Endothelial cell of umbilical vein (primary cell): ENCODE data around the gene NOTCH3.

Source experiments
- EZH2 ChIP-seq: IDR thresholded peaks from 2 replicates; pipeline ENCODE4 v1.6.1; 2012; ENCODE audit warnings: borderline replicate concordance, low read depth, mild to moderate bottlenecking, moderate library complexity, low read length, inconsistent platforms; ENCODE audit not compliant: severe bottlenecking
- FOS ChIP-seq: IDR thresholded peaks from 2 replicates; pipeline ENCODE4 v1.6.1; 2011; ENCODE audit warnings: mild to moderate bottlenecking, low read length, moderate library complexity, borderline replicate concordance; ENCODE audit not compliant: insufficient read depth
- GATA2 ChIP-seq: IDR thresholded peaks from 2 replicates; pipeline ENCODE4 v1.7.0; 2011; ENCODE audit warnings: low read depth, mild to moderate bottlenecking, moderate library complexity, mixed read lengths, low read length; ENCODE audit not compliant: insufficient read length, insufficient read depth
- JUN ChIP-seq: IDR thresholded peaks from 2 replicates; pipeline ENCODE4 v1.6.1; 2011; ENCODE audit warnings: borderline replicate concordance, low read depth; ENCODE audit not compliant: insufficient read length, insufficient read depth
- MYC ChIP-seq: IDR thresholded peaks from one replicate; pipeline ENCODE4 v1.6.1; 2011; ENCODE audit warnings: mild to moderate bottlenecking, low read depth, low read length
- POLR2A ChIP-seq: IDR thresholded peaks from 2 replicates; pipeline ENCODE4 v1.6.1; 2012; ENCODE audit warnings: low read depth, mild to moderate bottlenecking, control low read depth, low read length
- POLR2AphosphoS5 ChIP-seq: IDR thresholded peaks from 2 replicates; pipeline ENCODE4 v1.6.1; 2012; ENCODE audit warnings: low read depth, mild to moderate bottlenecking, control low read depth, low read length, moderate library complexity; ENCODE audit not compliant: insufficient read depth
- TF ChIP-seq, protein P1 (sequence below), 2 donors: IDR thresholded peaks; 1 replicate in 1 of 2; 2 replicates in 1 of 2; pipeline ENCODE4 v1.5.1; 2011; ENCODE audit warnings: low read length in 2 of 2, mild to moderate bottlenecking in 2 of 2, moderate library complexity in 2 of 2, control low read depth in 1 of 2, inconsistent platforms in 1 of 2, low read depth in 1 of 2; ENCODE audit not compliant: insufficient read depth in 1 of 2; ENCODE audit errors: extremely low read depth in 1 of 2
- TF ChIP-seq, protein P2 (sequence below): IDR thresholded peaks from 2 replicates; pipeline ENCODE4 v1.6.1; 2011; ENCODE audit not compliant: insufficient read depth, insufficient read length

DNA sequence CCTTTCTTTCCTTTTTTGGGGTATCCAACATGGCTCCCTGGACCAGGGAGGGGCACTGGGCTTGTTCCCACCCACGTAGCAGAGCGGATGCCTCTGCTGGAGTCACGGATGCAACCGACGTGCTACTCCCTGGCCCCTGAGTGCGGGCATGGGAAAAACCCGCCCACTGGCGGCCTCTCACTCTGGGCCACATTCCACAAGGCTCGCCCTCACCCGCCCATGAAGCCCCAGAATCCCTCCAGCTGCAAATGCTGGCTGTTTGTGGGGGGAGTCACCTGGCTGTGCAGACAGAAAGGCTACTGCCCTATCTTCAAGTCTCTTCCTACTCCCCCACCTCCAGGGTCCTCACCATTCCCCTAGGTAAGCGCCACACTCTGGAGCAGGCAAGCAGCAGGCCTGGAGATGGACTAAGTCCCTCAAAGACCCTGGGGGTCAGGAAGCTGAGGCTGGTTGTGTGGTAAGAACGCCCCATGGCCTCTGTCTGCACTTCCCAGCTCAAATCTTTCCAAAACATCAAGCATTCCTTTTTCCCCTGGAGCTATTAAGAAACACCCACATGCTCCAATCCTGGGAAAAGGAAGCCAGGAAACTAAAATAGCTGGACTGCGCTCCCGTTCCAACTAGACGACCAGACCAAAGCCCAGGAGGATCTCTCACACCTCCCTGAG, 49.3 kb upstream of the NOTCH3 start:
- TF ChIP-seq JUN, result no peak
- TF ChIP-seq, protein P1, sequence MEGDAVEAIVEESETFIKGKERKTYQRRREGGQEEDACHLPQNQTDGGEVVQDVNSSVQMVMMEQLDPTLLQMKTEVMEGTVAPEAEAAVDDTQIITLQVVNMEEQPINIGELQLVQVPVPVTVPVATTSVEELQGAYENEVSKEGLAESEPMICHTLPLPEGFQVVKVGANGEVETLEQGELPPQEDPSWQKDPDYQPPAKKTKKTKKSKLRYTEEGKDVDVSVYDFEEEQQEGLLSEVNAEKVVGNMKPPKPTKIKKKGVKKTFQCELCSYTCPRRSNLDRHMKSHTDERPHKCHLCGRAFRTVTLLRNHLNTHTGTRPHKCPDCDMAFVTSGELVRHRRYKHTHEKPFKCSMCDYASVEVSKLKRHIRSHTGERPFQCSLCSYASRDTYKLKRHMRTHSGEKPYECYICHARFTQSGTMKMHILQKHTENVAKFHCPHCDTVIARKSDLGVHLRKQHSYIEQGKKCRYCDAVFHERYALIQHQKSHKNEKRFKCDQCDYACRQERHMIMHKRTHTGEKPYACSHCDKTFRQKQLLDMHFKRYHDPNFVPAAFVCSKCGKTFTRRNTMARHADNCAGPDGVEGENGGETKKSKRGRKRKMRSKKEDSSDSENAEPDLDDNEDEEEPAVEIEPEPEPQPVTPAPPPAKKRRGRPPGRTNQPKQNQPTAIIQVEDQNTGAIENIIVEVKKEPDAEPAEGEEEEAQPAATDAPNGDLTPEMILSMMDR (IDR thresholded peaks at IDR 0.05; ENCODE audit: extremely low read depth in 1 of 2, insufficient read depth in 1 of 2, low read depth in 1 of 2, low read length in 2 of 2), result peak in 1 of 2 donors; percentile 4
- TF ChIP-seq POLR2AphosphoS5, result no peak
- TF ChIP-seq EZH2, result no peak
- TF ChIP-seq, protein P2, sequence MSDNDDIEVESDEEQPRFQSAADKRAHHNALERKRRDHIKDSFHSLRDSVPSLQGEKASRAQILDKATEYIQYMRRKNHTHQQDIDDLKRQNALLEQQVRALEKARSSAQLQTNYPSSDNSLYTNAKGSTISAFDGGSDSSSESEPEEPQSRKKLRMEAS, result no peak
- TF ChIP-seq MYC, result no peak
- TF ChIP-seq POLR2A, result no peak
- no peak for TF ChIP-seq FOS
- TF ChIP-seq GATA2, result no peak
